Middle frontal gyrus (tissue), 1 donor: ENCODE measurements around the gene HIVEP3.

ENCODE experiments used
- DNase-seq: peaks from one replicate; pipeline ENCODE4 v3.0.0-alpha.2; 2015; ENCODE audit warnings: low spot score; ENCODE audit errors: extremely low spot score

The HIVEP3 gene

DNA sequence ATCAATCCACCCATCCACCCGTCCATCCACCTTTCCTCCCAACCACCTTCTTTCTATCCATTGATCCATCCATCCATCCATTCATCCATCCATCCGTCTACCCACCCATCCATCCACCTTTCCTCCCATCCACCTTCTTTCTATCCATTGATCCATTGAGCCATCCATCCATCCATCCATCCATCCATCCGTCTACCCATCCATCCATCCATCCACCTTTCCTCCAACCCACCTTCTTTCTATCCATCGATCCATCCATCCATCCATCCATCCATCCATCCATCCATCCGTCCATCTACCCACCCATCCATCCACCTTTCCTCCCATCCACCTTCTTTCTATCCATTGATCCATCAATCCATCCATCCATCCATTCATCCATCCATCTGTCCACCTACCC is 429.2 kb downstream of the HIVEP3 start:
- no peak for DNase-seq

DNA sequence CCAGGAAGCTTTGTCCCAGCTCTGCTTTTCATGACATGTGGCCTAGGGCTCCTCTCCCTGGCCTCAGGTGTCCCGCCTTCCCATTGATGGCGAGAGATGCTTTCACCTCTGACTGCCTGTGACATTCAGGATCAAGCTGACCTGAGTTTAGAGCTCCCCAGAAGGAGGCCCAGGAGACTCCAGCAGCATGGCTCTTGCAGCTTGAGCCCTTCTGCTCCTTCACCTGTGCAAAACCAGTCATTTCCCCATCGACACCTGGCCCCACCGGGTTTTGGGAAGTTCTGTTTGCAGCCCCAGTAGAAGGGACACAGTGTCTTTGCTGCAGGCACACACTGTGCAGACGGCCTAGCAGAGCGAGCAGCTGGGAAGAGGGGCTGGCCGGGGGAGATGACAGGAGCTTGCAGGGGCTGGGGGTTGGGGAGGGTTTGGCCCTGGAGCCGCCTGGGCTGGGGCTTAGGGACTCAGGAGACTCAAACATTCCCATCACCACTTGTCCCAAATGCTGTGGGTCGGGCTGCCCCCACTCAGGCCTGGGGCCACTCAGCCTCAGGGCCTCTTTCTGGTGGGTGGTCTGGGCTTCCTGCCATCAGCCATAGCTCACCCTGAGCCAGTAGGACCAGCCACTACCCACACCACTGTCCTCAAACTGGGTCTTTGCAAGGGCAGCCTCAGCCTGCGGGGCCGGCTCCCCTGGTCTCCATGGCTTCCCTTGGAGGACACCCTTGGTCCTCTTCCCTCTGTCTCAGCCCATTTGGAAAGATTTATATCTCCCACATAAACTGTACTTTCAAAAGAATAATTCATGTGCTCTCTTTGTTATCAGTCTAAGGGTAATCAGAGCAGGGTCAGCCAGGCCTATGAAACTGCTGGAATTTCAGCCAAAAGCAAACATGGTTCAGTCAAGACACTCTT is 430.4 kb downstream of the HIVEP3 start:
- no peak for DNase-seq

DNA sequence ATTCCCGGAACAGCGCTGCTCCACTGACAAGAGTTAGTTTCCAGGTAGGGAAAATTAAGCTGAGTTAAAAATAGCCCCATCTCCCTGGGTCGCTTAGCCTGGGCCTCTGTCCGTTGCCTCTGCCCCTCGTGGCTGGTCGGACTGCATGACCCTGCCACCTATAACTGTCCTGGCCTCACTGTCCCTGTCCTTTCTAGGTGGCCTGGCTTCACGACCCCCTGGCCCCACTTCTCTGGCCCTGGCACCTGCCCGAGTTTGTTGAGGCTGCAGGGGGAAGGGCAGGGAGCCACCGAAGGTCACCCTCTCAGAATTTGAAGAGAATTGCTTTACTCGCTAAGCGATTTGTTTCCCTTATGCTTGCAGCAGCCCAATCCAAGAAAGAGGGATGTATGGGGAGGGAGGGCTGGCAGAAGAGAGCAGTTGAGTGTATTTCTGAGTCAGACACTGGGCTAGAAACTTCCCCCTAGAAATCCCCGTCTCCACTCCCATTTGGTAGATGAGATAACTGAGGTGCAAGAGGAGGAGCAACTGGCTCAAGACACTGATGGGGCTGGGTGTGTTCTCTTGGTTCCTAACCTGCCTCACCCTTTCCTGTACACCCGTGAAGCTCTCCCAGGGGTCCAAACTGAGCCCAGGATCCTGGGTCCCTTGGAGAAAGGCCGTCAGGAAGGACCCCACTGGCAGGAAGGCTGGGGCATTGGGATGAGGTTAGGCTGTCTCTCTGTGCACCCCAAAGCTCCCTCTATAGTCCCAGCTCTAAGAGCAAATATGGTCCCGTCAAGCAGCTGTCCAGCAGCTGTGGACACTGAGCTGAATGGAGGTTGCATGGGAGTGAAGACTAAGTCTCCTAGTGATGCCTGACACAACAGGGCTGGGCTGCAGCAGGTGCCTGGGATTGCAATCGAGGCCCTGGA is 431.3 kb downstream of the HIVEP3 start:
- DNase-seq: no peak

DNA sequence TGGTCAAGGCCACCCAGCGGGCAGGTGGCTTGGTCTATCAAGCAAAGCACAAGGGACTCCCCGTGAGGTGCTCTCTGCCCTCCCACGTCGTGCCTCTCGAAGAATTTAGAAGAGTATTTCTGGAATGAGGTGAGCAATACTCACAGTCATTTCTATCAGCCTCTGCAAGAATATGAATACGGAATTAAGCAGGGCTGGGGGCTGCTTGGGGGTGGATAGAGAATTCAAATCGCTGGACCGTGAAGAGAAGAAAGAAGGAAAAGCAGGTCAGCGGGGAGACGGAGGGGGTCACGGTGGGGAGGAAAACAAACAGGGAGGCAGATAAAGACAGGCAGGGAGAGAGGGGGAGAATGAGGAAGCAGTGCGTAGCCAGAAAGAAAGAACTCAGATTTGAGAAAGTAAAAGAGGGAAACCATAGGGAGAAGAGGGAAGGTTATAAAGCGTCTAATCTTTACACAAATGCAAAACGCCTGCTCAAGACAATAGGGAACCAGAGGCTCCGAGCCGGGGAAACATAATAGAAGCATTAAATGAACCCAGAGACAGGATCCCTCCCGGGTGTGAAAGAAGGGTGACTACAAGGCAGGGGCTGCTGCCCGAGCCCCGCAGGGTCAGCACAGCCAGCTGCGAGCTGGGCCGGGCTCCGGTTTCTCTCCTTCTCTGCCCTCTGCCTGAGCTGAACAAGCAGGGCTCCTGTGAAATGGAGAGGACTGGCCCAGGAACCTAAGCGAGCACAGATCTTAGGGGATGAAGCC is 432.2 kb downstream of the HIVEP3 start:
- no peak for DNase-seq

DNA sequence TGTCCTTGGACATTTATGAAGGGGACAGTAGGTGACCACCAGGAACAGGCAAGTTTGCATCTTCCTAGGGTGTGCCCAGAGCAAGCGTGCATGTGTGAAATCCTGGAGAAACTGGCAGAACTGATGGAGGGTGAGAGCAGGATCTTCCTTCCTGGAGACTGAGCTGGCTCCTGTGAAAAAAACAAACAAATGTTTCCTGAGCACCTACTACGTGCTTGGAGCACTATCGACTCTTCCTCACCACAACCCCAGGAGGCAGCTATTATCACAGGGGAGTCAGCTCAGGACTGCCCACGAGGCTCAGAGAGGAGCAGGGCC is 432.7 kb downstream of the HIVEP3 start:
- no peak for DNase-seq

DNA sequence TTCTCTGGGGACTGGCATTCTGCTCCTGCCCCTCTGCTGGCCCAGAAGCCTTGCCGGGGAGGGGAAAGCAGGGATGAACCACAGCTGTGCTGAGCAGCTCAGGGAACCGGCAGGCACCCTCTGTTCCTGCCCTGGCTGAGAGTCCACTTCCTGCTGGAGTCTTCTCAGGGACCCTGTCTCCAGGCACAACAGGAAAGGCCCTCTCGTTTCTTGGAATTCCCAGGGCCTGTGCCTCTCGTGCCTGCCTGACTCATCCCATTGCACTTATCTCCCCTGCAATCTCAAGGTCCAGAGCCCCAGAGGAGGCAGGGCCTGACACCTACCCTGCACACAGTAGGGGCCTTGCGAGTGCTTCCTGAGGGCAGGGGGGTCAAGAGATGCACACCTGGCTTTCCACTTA is 433.1 kb downstream of the HIVEP3 start:
- no peak for DNase-seq

DNA sequence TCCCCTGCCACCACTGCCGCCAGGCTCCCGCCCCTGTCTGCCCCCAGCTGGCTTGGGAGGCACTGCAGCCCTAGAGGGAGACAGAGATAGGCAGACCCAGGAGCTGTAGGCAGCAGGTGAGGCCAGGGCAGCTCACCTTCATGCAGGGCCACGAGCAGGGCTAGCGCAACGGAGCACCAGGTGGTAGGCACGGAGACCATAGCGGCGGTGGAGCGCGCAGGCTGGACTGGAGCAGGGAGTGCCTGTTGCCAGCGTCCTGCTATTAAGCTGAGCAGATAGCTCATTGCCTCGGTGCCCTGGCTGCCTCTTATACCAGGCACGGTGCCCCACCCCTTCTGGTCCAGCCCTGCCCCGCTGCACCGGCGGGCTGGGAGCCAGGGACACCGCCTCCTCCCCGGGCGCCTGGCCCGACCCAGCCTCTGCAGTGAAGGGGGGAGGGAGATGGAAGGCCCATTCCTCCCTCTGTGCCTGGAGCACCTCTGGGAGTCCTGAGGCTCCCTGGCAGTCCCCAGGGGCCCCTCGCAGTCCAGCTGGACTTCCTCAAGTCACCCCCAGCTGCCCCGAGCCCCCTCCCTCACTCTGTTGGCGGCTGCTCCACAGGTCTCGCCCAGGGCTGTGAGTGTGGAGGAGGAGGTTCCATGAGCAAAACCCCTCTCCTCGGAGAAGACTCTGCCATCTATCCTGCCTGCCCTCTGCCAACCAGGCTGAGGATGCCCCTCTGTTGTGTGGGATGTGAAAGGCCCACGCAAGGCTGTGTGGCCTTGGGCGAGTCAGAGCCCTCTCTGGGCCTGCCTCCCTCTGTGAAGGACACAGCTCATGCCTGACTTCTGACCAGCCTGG is 434.1 kb downstream of the HIVEP3 start, which contains the start of gene EDN2:
Gene EDN2 (minus strand): TSS at position 282 of the 840 bp plus-strand sequence. CDS start 82 bp downstream, at position 200.
- no peak for DNase-seq

DNA sequence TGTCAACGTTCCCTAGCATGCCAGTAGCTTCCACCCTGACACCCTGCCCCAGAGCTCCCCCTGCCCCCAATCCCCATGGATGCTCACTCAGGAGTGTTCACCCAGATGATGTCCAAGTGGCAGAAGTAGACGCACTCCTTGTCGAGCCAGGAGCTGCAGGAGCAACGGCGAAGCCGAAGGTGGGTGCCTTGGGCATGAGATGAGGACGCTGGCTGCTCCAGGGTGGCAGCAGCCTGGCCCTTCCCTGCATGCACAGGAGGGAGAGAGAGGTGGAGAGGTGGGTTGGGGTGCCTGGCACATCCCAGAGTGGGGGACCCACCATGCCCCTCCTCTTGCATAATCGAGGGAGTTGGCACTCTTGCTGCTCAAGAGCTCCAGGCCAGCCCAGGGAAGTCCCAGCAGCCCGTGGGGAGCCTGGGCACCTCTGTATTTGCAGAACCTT is 434.7 kb downstream of the HIVEP3 start:
- DNase-seq: no peak

DNA sequence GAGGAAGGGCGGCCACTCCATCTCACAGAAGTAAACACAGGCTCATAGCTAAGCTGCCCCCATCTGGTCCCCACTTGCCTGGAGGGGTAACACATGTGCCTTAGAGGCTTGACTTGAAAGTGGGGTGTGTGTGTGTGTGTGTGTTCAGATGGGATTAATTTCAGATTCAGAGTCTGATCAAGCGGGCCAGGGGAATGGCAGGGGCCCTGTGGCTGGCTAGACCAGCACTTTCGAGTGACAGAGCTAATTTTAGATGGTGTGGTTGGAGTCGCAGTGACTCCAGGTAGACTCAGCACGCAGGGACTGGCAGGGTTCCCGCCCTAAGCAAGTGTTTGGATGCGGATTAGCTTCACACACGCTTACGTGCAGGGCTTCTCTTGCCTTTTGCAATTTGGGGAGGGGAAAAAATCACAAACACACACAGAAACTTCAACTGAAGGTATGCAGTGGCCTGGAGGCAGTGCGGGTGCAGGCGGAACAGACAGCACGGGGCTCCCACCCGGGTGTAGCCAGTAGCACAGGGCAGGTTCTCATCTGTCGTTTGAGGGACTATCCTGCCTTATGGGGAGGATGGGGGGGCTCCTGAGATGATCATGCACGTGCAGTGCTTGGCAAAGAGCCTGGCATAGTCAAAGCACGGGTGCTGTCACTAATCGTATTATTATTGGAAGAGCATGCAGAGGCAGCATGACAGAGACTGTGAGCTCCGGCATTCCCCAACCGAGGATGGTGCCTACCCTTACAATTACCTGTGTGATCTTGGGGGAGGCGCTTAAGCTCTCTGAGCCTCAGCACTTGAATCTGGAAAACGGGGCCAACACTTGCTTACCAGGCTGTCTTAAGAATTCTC is 435.5 kb downstream of the HIVEP3 start:
- DNase-seq: no peak

DNA sequence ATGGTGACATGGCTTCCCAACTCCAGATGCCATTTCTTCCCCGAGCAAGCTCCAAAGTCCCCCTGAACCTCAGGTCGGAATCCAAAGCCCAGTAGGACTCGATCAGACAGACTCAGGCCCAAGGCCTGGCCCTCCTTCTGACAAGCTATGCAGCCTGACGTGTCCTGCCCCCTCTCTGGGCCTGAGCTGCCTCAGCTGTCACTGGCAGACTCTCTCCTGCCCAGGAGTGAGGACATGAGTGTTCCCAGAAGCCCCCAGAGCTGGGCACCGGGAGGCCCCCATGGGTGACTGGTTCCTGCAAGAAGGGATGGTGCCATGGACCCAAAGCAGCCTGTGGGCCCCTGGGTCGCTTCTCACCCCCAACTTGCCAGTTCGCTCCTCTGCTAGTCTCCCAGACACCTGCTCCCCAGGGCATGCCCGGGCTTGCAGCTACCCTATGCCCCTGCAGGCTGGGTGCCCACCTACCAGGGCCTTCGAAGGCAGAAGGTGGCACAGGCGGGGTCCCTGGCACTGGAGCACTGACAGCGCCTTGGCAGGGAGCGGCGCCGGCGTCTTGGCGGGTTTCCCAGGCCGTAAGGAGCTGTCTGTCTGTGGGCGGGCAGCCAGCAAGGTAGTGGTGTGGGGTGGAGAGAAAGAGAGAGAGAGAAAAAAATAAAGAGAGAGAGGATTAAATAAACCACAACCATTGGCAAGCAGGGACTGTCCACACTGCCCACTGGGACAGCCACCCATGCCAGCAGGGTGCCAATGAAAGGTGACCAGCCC is 436.5 kb downstream of the HIVEP3 start:
- no peak for DNase-seq

DNA sequence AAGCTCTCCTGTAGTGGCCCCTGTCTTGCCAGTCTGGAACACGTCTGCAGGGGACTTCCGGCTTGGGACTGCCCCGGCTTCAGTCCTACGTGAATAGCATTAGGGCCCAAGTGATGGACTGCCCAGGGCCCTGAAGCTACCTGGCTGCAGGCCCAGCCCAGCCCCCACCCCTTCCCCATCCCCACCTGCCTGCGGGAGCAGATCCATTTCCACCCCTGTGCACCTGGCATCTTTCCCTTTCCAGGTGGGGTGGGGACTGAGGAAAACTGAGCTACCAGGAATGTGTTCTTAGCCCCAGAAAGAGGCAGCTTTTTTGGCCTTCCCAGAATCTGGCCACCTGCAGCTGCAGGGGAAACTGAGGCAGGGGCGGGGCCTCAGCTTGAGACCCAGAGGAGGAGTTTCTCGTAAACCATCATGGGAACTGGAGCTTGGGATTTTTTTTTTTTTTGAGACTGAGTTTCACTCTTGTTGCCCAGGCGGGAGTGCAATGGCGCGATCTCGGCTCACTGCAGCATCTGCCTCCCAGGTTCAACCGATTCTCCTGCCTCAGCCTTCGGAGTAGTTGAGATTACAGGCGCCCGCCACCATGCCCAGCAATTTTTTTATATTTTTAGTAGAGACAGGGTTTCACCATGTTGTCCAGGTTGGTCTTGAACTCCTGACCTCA is 437.5 kb downstream of the HIVEP3 start:
- no peak for DNase-seq

DNA sequence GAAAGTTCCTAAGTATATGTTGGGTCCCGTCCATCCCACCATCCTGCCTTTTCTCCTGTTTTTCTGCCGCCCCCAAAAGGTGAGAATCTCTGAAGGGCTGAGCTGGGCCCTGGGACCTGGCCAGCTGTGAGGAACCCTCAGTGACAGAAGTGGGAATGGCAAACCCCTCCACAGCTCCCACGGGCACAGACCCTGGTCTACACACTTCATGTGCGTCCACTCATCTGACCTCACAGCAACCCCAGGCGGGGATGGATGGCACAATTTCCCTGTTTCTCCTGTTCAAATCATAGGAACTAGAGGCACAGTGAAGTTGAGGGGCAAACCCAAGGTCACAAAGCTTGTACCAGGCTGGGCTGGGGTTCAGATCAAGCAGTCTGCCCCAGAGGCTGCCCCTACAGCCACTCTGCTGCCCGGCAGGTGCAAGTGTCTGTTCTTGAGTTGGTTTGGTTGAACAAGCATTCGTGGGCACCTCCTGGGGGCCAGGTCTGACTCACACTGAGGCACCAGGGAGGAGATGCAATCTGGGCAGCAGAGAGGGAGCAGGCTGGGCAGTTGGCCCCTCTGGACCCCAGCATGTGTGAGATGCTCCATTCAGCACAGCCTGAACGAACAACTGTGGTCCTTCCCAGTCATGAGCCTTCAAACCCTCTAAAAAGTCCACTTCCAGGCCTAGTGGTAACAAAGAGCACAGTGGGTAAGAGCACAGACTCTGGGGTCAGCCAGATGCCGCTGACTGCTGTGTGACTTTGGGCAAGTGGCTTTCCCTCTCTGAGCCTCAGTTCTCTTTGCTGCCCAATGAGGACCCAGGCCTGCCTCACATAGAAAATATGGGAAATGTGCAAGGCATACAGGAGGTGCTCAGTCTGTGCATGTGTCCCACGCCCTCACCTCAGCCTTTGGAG is 438.3 kb downstream of the HIVEP3 start:
- DNase-seq: no peak

DNA sequence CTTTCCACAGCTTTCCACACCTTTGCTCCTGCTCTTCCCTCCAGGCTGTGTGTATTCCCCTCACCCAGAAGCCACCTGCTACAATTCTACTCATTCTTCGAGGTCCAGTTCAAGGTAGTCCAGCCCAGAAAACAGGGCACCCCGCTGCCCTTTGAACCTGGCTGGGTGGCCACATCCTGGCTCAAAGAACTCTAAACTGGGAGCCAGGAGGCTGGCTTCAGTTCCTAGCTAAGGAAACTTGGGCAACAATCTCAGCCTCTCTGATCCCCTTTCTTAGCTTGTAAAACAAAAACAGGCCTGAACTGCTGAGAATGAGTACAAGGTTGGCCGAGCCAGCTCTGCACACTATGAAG is 438.9 kb downstream of the HIVEP3 start:
- no peak for DNase-seq

DNA sequence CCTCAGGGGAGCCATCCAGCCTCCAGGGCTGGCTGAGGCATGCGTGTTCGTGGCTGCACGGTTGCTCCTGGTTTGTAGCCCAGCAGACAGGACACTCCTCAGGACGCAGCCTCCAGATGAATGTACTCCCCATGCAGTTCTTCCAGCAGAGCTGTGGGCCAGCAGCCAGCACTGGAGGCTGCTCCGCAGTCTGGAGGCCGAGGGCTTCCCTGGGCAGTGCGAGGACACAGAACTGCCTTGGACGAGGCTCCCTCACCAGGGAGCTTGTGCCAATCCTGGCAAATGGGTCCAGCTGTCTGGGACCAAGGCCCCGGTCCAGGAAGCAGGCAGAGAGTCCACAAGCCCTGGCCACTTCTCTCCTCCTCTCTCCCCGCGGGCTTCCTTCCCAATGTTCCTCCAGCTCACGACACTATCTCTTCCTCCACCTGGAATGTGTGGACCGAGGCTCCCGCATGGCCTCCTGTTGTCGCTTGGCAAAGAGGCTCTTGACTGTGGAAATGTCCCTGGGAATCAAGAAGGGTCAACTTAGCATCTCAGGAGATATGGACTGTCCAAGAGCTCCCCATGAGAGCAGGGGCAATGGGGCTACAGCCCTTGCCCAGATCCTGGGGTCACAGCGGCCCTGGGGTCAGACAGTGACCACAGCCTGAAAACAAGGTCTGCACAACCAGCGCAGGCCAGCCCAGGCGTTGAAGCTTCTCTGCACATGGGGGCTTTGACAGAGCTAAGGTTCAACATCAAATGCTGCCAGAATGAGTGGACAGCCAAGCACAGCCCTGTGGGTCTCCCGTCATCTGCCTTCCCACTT is 439.5 kb downstream of the HIVEP3 start:
- no peak for DNase-seq

DNA sequence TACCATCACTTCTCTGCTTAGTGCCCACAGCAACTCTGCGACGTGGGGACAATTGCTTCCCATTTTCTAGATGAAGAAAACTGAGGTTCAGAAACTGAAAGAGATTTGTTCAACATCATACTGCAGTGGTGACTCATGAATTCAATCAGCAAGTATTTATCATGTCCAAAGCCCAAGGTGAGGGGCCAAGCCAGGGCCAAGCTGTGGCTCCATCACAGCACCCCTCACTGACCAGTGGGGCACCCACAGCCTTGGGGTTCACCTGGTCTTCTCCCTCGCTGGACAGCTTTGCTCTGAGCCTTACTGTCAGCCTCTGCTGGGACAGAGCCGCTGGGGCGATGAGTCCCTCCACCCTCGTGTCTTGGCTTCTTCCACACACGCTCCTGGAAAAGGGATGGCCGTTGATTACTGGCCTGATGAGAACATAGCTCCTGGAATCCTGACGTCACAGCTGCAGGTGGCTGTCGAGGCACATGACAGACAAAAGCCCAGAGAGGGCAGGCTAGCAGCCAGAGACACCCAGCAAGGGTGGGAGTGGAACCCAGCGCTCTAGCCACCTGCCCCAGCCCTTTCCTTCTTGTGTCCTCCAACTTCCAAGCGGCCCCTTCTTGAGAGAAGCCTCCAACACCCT is 440.5 kb downstream of the HIVEP3 start:
- no peak for DNase-seq

DNA sequence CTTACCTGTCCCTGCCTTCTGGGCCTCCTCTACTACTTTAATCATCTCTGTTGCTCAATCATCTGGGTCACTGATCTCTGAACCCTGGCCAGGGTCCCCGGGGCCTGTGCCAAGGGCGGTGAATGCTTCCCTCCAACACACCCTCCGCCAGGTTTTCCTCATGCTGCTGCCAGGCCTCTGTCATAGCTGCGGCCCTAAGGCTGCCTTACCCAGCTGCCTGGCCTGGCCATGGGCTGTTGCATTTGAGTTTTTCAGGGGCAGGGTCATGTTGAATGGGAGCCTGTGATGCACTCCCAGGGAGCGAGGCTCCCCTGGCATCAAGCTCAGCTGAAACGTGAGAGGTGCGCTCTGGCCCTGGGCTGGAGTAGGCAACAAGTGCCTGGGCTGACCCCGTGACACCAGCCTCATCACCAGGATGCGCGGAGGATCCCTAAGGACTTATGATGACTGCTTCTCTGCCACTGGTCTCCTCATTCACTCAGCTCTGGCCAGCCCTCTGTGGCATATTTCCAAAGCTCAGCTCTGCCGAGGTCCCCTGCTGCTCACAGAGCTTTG is 441.8 kb downstream of the HIVEP3 start:
- no peak for DNase-seq
